GM19239 (cell line): ENCODE measurements around the gene ALLC.

Source experiments
- DNase-seq: peaks from one replicate; pipeline ENCODE4 v3.0.0; 2011; ENCODE audit warnings: low spot score; ENCODE audit not compliant: insufficient read length
- FAIRE-seq: peaks from 2 replicates; lab custom pipeline; 2011; peaks lifted over from hg19 to GRCh38; lab: Jason Lieb, UNC

The ALLC gene

GRCh38 chr2:3670941-3671340 is 12.9 kb downstream of the ALLC start:
- FAIRE-seq, result no peak
- no peak for DNase-seq

DNA sequence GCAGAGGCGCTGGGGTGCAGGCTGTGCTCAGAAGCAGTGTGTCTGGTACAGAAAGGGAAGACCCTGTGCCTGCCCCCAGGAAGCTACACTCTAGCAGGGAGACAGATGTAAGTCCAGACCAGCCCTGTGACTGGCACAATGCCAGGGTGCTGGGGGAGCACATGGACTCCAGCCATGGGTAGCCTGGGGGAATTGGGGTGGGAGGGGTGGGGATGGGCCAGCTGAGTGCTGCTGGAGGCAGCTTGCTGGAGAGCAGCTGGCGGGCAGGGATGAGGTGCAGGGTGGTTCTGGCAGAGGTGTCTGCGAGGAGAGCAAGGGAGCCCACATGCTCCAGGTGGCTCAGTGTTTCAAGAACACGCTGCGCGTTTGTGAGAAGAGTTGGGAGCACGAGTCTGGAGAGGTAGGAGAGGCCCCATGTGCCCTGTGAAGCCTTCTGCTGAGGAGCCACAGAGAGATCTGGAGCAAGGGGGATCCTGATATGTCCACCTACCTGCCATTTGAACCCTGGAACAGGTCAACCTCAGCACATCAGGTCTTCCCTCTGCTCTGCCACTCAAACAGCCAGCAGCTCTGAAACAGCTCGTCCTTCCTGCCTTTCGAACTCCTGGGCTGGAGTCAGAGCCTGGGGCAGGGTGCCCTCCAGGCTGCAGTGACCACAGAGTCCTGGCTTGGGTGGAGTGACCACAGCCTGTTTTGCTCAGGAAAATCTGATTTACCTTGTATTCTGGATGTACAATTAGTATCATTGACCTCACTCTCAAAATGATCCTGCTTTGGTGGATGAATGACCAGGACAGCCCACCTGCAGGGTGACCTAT is 15.1 kb downstream of the ALLC start:
- FAIRE-seq (no peak), DNase-seq (no peak)

- DNase-seq (no peak), FAIRE-seq (no peak)
These were observed 16.3 kb downstream of the ALLC start for GRCh38 chr2:3674066-3674845.

- FAIRE-seq (no peak), DNase-seq (no peak)
These were observed 17.7 kb downstream of the ALLC start for GRCh38 chr2:3675687-3676086.

- FAIRE-seq (no peak), DNase-seq (no peak)
These were observed 19.4 kb downstream of the ALLC start for GRCh38 chr2:3677436-3677835.

- FAIRE-seq (no peak), DNase-seq (no peak)
These were observed 20.2 kb downstream of the ALLC start for GRCh38 chr2:3678212-3678611.

DNA sequence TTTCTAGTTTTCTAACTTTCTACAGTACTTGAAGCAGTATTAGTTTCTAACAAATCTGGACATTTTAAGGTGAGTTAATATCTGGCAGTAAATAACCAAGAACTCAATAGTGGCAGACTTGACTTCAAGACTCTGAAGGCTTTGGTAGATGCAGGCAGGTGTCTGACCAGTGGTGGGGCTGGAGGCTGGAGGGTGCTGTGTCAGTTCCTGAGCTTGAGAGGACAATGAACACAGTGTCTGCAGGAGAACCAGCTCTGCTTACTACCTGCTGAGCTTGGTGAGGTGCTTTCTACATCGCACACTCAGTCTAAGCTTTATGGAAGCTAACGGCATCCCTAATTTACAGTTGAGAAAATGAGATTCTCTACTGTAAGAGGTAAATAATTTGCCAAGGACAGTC is 21.2 kb downstream of the ALLC start:
- DNase-seq (no peak), FAIRE-seq (no peak)

DNA sequence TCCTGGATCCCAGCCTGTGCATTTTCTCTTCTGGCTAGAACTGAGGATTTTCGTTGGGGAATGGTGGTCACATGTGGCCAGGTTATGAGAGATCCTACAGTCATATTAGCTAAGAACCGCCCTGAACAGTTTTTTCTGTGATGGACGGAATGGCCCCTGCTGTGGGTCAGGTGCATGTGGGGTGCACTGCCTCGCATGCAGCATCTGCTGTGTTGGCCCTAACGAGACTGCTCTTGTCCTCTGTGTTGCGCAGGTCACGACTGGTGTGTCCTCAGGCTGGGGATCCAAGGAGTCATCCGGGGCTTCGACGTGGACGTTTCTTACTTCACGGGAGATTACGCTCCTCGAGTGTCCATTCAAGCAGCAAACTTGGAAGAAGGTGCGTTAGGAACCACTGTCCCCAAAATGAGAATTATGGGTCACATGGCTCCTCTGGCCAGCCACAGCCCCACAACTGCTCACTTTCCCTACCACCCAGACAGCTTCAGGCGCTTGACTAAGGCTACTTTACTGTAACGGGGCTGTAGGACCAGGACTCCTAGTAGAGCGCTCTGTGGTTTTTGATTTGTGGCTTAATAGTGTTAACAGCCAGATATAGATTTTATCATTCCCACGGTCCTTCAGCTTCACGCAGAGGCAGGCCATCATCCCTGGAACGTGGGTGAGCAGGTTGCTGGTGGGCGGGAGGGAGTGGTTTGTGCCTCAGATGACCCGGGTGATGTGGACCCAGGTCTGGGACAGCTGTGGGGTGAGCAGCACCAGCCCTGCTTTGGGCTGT is 21.8 kb downstream of the ALLC start:
- DNase-seq, result no peak
- no peak for FAIRE-seq

GRCh38 chr2:3680548-3681345 is 22.7 kb downstream of the ALLC start:
- DNase-seq (no peak), FAIRE-seq (no peak)

DNA sequence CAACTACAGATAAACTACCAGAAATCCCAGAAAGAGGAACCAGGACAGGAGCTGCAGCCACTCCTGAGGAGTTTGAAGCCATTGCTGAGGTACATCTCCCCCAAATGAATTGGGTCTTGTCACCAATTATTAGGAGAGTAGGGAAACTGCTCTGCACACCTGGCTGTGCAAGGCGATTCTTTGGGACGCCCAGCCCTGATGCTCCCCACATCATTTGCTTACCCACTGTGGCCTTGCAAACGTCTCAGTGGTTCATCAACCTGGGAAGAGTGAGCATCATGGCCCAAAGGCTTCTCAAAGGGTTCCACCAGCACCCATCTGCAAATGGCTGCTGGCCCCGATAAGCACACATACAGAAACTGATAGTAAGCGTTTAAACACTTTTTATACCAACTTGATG is 23.6 kb downstream of the ALLC start:
- FAIRE-seq (no peak), DNase-seq (no peak)

DNA sequence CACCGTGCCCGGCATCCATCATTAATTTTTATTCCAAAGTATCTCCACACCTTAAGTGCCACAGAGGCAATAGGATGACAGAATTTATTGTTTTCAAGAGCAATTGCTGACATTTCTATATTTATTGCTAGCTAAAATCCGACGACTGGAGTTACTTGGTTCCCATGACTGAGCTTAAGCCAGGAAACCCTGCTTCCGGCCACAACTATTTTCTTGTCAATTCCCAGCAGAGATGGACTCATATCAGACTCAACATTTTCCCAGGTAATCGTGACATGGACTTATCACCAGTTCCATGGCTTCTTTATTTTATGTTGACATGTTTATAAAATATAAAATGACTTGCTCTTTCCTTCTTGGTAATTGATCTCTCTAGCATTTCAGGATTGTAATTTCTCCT is 24.8 kb downstream of the ALLC start:
- no peak for DNase-seq
- no peak for FAIRE-seq

DNA sequence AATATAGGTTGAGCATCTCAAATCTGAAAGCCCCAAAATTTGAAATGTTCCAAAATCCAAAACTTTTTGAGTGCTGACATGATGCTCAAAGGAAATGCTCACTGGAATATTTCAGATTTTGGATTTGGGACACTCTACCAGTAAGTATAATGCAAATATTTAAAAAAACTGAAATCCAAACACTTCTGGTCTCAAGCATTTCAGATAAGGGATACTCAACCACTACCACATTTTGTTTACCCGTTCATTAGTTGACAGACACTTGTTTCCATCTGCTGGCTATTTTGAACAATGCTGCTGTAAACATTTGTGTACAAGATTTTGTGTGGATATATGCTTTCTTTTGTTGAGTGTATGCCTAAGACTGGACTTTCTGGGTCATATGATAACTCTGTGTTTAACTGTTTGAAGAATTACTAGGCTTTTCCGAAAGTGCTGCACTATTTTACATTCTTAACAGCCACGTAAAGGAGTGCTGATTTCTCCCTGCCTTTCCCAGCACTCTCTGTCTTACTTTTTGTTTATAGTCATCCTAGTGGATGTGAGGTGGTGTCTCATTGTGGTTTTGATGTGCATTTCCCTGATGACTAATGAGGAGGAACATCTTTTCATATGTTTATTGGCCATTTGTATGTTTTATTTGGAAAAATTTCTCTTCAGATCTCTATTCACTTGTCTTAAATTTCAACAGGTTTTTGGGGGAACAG is 25.9 kb downstream of the ALLC start:
- no peak for DNase-seq
- no peak for FAIRE-seq

- FAIRE-seq (no peak), DNase-seq (no peak)
These were observed 32.2 kb downstream of the ALLC start for GRCh38 chr2:3689998-3690748.

GRCh38 chr2:3692375-3692774 is 34.4 kb downstream of the ALLC start:
- DNase-seq (no peak), FAIRE-seq (no peak)

DNA sequence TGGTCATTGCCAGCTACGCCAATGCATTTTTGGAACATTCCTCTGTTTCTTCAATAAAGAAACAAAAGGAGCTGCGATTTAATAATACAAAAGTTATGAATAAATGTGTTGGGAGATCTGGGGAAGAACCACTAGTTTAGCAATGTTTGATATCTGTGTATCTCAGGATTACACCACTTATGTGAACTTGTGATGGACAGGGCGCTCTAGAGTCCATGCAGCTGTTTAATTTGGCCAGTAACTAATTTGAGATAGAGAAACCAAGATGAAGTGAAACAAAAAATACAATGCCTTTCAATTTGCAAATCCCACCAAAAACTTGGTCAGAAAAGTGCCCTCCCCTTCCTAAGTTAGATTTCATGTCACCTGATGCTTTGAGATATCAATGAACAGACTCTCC is 38.5 kb downstream of the ALLC start:
- no peak for DNase-seq
- FAIRE-seq, result no peak

DNA sequence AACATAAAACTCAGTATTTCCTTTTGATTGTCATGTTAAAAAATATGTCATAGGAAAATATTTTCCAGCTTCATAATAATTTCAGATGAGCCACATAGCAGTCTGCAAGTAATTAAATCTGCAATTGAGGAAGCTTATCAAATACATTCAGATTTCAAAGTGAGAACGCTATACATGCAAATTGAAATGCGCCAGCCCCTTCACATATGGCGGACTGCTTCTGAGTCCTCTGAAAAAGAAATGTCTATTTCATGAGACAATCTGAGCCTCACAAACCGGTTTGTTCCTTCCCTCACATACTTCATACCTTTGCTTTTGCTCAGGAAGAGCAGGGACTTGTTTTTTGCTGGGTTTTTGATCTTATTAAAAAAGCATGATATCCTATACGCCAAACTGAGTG is 43.1 kb downstream of the ALLC start:
- no peak for DNase-seq
- FAIRE-seq, result no peak

- FAIRE-seq (no peak), DNase-seq (no peak)
These were observed 45.3 kb downstream of the ALLC start, which contains the start of gene DCDC2C for GRCh38 chr2:3703236-3703756. Gene DCDC2C, plus strand, starts transcription at chr2:3703575. Its CDS starts 177 bp downstream, at chr2:3703752.

DNA sequence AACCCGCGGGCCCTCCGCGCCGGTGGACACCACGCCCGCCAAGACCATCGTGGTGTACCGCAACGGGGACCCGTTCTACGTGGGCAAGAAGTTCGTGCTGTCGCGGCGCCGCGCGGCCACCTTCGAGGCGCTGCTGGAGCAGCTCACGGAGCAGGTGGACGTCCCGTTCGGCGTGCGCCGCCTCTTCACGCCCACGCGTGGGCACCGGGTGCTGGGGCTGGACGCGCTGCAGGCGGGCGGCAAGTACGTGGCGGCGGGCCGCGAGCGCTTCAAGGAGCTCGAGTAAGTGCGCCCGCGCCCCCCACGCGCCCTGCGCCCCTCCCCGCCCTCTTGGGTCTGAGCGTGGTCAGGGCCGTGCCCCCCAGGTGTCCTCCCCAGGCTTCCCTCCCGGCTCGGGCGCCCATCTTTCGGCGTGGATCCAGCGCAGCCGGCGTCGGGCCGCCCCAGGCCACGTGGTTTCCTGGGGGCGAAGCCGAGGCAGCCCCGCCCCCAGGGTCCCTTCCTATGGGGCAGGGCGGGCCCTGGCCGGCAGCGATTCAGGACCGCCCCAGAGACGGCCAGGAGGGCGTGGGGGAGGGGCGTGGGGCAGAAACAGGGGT is 45.9 kb downstream of the ALLC start:
- DNase-seq (no peak), FAIRE-seq (no peak)
